Left renal cortex interstitium (tissue), 4 donors: ENCODE measurements around the gene NFIB. TPM values are rescaled to one million over a fixed set of nuclear protein-coding genes. Genes with fewer than 3 reads are reported as not detected.

ENCODE experiments used
- DNase-seq, 4 donors: peaks; one replicate each; pipeline ENCODE4 v3.0.0-alpha.2; 2013; ENCODE audit warnings: low read depth in 4 of 4, low spot score in 2 of 4, missing footprints in 1 of 4
- polyA plus RNA-seq, 4 donors: library from polyadenylated mRNA; unstranded; fragments of 120-200 nt; gene quantifications; one replicate each; pipeline ENCODE4 v1.2.1, GENCODE V29; 2013; ENCODE audit not compliant: insufficient read length in 4 of 4

The NFIB gene
- polyA plus RNA-seq, 4 donors = 16.2 to 21.5 (median 18.2) TPM

DNA sequence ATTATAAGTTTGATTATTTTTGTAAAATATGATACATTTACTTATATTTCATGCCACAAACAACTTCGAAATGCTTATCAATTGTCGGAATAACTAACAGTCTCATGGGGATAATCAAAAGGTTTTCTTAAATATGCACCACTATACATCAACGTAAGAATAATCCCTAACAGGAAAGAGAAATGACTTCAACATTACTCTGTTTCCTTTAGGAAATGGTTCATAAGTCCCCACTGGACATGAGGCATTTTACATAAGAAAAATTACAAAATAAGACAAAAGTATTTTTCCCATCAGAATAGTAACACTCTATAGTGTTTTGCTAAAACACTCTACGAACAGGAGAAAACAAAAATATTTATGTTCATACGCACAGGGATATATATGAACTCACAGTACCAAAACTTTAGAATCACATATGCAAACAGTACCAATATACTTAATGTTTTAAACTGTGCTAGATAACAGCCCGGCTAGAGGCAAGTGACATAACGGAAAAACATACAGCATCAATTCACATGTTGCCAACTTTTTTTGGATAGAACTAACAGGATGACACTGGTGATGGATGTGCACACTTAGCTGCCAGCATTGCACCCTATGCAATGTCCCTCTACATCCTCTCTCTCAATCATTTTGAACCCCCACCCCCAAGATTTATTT is 120.5 kb downstream of the NFIB start:
- DNase-seq = no peak

GRCh38 chr9:14192556-14192955 is 121.4 kb downstream of the NFIB start:
- no peak for DNase-seq

GRCh38 chr9:14191512-14191911 is 122.4 kb downstream of the NFIB start:
- DNase-seq = no peak

- no peak for DNase-seq
Measured at GRCh38 chr9:14190240-14190639, 123.7 kb downstream of the NFIB start.

GRCh38 chr9:14189578-14189977 is 124.4 kb downstream of the NFIB start:
- no peak for DNase-seq

GRCh38 chr9:14189146-14189545 is 124.8 kb downstream of the NFIB start:
- no peak for DNase-seq

GRCh38 chr9:14188538-14188937 is 125.4 kb downstream of the NFIB start:
- no peak for DNase-seq

DNA sequence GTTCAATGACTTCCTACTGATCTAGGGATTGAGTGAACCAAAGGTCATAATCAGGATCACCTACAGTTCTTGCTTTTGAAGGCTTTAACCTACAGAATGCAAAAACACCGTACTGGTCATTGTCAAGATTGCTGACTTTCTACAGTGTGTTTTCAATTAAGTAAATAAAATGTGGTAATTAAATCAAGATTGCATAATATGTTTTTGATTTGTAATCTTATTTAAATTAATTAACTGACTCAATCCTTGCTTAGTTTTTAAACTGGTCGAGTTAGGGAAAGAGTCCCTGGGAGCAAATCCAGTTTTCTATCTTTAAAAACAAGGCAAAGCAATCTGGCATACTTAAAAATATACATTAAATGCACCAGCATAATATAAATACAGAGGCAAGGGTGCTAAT is 125.9 kb downstream of the NFIB start:
- no peak for DNase-seq

DNA sequence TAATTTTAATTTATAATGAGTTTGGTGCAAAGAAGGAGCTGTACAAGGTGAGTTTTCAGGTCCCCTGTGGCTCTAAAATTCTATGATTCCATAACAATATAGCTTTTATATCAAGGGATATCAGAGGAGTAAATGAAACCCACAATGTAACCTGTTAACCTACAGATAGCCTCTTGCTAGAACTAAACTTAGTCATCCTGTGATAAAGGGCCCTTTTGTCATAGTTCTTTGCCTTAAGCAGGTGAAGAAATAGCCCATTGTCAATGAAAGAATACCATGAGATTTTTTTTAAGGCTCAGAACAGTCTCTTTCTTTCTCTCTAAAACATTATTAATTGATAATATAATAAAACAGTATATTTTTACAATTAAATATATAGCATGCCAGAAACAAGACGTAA is 127.8 kb downstream of the NFIB start:
- no peak for DNase-seq

GRCh38 chr9:14185016-14185415 is 128.9 kb downstream of the NFIB start:
- no peak for DNase-seq

DNA sequence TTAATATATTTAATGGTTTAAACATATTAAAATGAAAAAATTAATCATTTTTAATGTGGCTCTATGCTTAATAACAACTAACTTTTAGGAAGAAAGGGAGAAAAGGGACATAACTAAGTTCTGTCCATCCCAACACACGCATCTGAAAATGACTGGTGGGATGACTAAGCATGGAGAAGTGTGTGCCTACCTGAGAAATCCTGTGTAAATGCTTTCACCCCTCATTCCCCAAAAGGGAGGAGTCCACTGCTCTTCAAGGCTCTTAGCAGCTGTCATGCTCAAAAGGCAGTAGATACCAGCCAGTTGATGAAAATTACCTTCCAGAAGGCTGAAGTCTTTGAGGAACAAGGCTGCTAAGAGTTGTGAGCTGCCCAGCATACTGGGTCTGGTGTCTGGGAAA is 130.9 kb downstream of the NFIB start:
- DNase-seq = no peak

DNA sequence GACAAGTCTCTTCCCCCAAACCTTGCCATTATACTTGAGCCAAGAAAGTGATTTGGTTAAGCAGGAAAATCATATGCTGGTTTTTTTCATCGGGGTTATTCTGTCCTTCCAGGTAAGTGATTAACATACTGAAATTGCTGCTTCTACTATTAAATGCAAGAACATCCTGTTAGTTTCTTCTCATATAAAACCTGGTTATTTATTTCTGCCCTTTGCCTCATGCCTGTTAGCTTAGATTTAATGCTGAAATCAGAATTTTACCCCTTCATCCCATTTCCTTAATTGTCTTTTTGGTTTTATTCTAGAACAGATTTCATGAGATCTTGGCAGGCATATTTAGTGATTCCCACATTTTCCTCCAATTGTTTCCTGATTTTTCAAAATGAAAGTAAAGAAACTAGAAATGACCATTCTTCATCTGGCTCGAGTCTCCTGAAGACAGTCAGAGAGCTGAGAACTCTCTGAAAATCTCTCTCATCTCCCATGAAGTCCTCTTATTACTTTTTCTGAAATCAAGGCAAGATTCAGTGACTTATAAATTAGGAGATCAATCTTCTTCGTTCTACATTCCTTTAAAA is 132.9 kb downstream of the NFIB start:
- DNase-seq = no peak

DNA sequence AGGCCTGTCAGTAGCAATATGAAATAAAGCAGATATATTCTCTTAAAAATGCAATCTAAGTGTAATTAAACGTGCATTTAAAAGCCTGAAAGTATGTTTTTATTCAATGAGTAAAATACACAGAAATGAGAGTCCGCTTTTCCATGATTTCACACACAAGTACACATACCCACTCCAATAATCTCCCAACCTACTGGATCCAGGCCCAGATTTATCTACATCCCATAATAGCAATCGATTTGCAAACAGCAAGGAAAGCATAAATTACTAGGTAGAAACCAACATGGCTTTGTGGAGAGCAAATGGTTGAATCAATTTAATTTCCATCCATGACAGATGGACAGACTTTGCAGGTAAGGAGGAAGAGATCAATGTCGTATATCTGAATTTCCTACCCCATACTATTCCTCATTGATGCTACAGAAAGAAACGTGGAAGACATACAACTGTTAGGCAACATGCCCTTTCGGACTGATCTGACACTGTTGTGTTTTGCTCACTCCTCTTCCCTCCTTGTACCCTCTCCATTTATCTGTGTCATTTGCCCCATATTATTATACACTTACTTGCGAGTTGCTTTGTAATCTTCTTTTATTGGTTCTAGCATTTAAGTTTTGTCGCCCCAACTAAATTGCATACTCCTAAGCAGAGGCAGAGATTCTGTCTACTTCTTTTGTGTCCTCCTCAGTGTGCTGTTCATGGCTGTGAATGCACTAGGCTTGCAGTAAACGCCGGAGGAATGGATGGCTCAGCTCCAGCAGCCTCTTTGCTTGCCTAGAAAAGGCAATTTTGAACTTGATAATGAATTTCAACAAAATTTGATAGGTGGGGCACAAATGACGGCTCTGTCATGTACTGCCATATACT is 133.6 kb downstream of the NFIB start:
- DNase-seq = no peak

GRCh38 chr9:14179449-14179848 is 134.5 kb downstream of the NFIB start:
- DNase-seq = no peak

- DNase-seq = no peak
Measured at GRCh38 chr9:14175778-14176177, 138.2 kb downstream of the NFIB start.

DNA sequence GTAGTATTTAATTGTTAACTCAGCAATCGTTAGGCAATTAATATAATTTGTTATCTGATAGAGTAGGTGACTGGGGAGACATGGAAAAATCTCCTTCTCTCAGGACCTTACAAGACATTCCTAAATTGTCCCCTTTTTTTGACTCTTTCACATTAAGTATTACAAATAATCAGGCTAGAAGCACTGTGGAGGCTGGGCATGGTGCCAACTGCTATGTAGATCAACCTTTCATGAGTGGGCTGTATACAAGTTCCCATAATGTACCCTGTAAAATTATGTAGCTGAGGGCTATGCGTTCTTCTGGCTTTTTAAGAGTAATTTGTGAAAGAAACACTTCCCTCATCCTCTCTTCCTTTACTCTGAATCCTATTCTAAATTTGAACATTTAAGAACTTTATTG is 140.2 kb downstream of the NFIB start:
- DNase-seq = no peak

DNA sequence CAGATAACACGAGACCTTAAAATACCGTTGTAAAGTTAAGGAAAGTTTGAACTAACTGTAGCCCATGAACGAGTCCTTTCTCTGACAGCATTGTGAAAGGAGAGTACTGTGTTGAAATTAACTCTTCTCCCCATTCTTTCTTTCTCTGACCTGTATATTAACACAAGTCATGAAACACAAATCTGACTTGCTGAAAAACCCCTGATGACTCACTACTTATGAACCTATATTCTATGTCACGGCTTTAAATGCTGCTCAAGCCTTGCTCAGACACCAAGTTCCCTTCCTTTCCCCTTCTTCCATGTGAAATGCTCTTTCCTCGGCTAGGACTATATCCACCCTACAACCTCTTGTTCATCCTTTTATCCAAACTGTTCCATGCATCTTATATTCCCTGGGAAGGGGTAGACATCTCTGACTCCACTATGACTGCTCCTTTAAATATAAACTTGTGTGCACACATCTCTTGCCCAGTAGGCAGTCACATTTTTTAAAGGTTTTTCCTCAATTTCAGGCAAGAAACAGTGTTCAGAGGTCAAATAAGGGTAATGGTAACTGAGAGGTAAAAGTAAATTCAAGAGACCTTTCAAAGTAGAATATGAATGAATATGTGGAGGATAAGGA is 142.9 kb downstream of the NFIB start:
- DNase-seq = no peak

GRCh38 chr9:14170392-14170931 is 143.5 kb downstream of the NFIB start:
- no peak for DNase-seq

DNA sequence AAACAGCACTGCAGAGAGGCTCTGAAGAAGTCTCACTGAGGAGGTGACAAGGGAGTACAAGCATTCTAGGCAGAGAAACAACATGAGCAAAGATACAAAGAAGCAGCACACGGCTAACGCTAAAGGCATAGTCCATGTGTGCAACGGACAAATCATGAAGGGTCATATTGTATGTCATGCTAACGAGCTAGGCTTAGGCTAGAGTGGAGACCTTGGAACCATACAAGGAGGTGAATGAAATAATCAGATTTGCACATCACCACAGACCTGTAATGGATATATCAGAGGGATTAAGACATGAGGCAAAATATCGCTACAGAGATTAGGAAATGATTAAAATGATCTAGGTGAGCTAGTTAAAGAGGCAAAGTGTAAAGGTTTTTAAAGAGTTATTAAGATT is 145.6 kb downstream of the NFIB start:
- no peak for DNase-seq

- no peak for DNase-seq
Measured at GRCh38 chr9:14165376-14166035, 148.4 kb downstream of the NFIB start.

- DNase-seq = no peak
Measured at GRCh38 chr9:14164908-14165307, 149.0 kb downstream of the NFIB start.
